Activated naive CD4-positive, alpha-beta T cell treated with anti-CD3 and anti-CD28 coated beads, Interleukin-2, amount 50 U/mL, for 72 hours (primary cell): ENCODE measurements around the gene GRIFIN. TPM values are rescaled to one million over a fixed set of nuclear protein-coding genes. Genes with fewer than 3 reads are reported as not detected.

Source experiments
- ATAC-seq, 2 donors: fragments of 150-1000 bp; cut with Tn5 transposase; 2 replicates each; pipeline ENCODE4 v1.10.0; 2021; ENCODE audit warnings: mild to moderate bottlenecking in 2 of 2, moderate library complexity in 2 of 2
- DNase-seq, 2 donors: peaks; one replicate each; pipeline ENCODE4 v3.0.0; 2021 to 2022; ENCODE audit warnings: low spot score in 2 of 2
- H3K27ac Mint-ChIP-seq, 2 donors: one replicate each; pipeline ENCODE4 v1.8.0; 2022; ENCODE audit warnings: mild to moderate bottlenecking in 2 of 2, mixed read lengths in 2 of 2
- H3K36me3 Mint-ChIP-seq, 2 donors: one replicate each; pipeline ENCODE4 v1.8.0; 2022; ENCODE audit warnings: mixed read lengths in 2 of 2
- H3K9me3 Mint-ChIP-seq, 2 donors: one replicate each; pipeline ENCODE4 v1.8.0; 2022; ENCODE audit warnings: mixed read lengths in 2 of 2
- total RNA-seq, 2 donors: library from RNA; stranded (reverse); gene quantifications; one replicate each; pipeline ENCODE4 v1.2.3, GENCODE V29; 2022

The GRIFIN gene
- total RNA-seq, 2 donors from 2014 or later: not detected

- Mint-ChIP-seq H3K36me3 (no peaks in the 10 kb centered on the region), H3K27ac (no peak overlapping the region), H3K9me3 (no peaks in the 10 kb centered on the region)
- ATAC-seq (no peak), DNase-seq (no peak)
Observed at GRCh38 chr7:2437537-2438148, 38.6 kb downstream of the GRIFIN start.

GRCh38 chr7:2437136-2437535 is 39.1 kb downstream of the GRIFIN start:
- H3K9me3 Mint-ChIP-seq: no peaks in the 10 kb centered on the region
- no peak for DNase-seq
- no peak overlapping the region for H3K27ac Mint-ChIP-seq
- H3K36me3 Mint-ChIP-seq: no peaks in the 10 kb centered on the region
- no peak for ATAC-seq

- no peak for DNase-seq
- H3K36me3 Mint-ChIP-seq: no peaks in the 10 kb centered on the region
- H3K9me3 Mint-ChIP-seq: no peaks in the 10 kb centered on the region
- ATAC-seq: no peak
- H3K27ac Mint-ChIP-seq: no peak overlapping the region
Observed at GRCh38 chr7:2436341-2437104, 39.7 kb downstream of the GRIFIN start.

- Mint-ChIP-seq H3K27ac (no peak overlapping the region), H3K9me3 (peaks cover 0 to 5% of the 10 kb centered on the region in 2 donors), H3K36me3 (peaks cover 0 to 7% of the 10 kb centered on the region in 2 donors)
- no peak for ATAC-seq
- no peak for DNase-seq
Observed at GRCh38 chr7:2435146-2435545, 41.1 kb downstream of the GRIFIN start.

- Mint-ChIP-seq H3K36me3 (peaks cover 0 to 7% of the 10 kb centered on the region in 2 donors), H3K27ac (no peak overlapping the region), H3K9me3 (peaks cover 0 to 5% of the 10 kb centered on the region in 2 donors)
- no peak for DNase-seq
- ATAC-seq: no peak
Observed at GRCh38 chr7:2433713-2434550, 42.3 kb downstream of the GRIFIN start.

GRCh38 chr7:2432910-2433712 is 43.1 kb downstream of the GRIFIN start:
- peaks cover 0 to 7% of the 10 kb centered on the region in 2 donors for H3K36me3 Mint-ChIP-seq
- H3K9me3 Mint-ChIP-seq: peaks cover 0 to 5% of the 10 kb centered on the region in 2 donors
- DNase-seq (no peak), ATAC-seq (no peak)
- no peak overlapping the region for H3K27ac Mint-ChIP-seq

GRCh38 chr7:2431260-2431867 is 44.8 kb downstream of the GRIFIN start:
- H3K27ac Mint-ChIP-seq: no peak overlapping the region
- peaks cover 0 to 7% of the 10 kb centered on the region in 2 donors for H3K36me3 Mint-ChIP-seq
- ATAC-seq (peak; percentile 54 to 63), DNase-seq (peak in 1 of 2 donors; percentile 58)
- H3K9me3 Mint-ChIP-seq: peaks cover 0 to 5% of the 10 kb centered on the region in 2 donors

GRCh38 chr7:2425749-2426148 is 50.4 kb downstream of the GRIFIN start:
- H3K9me3 Mint-ChIP-seq: no peaks in the 10 kb centered on the region
- H3K27ac Mint-ChIP-seq: no peak overlapping the region
- ATAC-seq: no peak
- peaks cover 0 to under 1% of the 10 kb centered on the region in 2 donors for H3K36me3 Mint-ChIP-seq
- DNase-seq: no peak

Other genes starting within 250 kb of the GRIFIN start
- gene MAD1L1, start 243.5 kb downstream of the GRIFIN start, total RNA-seq: 10 to 100 TPM; 34.2 to 53.5 TPM
- gene MRM2, start 234.2 kb downstream of the GRIFIN start, total RNA-seq: 10 to 100 TPM; 24.4 to 30.8 TPM
- gene NUDT1, start 234.2 kb downstream of the GRIFIN start, total RNA-seq: 10 to 100 TPM; 79.8 to 95.3 TPM
- gene SNX8, start 162.0 kb downstream of the GRIFIN start, total RNA-seq: 10 to 100 TPM; 35.6 to 36.1 TPM
- gene EIF3B, start 121.6 kb downstream of the GRIFIN start, total RNA-seq: 100 to 1,000 TPM; 130 to 260 TPM
- gene CHST12, start 72.8 kb downstream of the GRIFIN start, total RNA-seq: 1 to 10 TPM; 1.3 to 2.6 TPM
- 10 to 100 TPM; 17.8 to 21.1 TPM for gene LFNG, start 43.4 kb upstream of the GRIFIN start, total RNA-seq
- 10 to 100 TPM; 26.5 to 37.5 TPM for gene BRAT1, start 79.1 kb upstream of the GRIFIN start, total RNA-seq
- gene IQCE, start 82.6 kb upstream of the GRIFIN start, total RNA-seq: 1 to 10 TPM; 7.3 to 9.5 TPM
- 10 to 100 TPM; 23.8 to 28.3 TPM for gene TTYH3, start 155.6 kb upstream of the GRIFIN start, total RNA-seq
- gene AMZ1, start 211.8 kb upstream of the GRIFIN start, total RNA-seq: under 1 TPM; 0.06 to 0.14 TPM